ENCODE measurements around the gene KRT86.
"Not testable (repeated sequence)": the region's sequence is repeated elsewhere in the genome, so short reads cannot be mapped to it uniquely, and the experiment has no call there.

DNA sequence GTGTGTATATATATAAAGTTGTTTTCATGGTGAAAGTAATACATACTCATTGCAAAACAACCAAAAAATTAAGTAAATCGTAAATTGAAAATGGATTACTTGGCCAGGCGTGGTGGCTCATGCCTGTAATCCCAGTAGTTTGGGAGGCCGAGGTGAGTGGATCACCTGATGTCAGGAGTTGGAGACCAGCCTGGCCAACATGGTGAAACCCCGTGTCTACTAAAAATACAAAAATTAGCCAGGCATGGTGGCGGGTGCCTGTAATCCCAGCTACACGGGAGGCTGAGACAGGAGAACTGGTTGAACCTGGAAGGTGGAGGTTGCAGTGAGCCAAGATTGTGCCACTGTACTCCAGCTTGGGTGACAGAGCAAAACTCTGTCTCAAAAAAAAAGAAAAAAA lies 34.2 kb upstream of the KRT86 start:
- not testable (repeated sequence) for TF ChIP-seq POLR2A (IDR thresholded peaks at IDR 0.05; ENCODE audit: low read length); CEBPB (IDR thresholded peaks at IDR 0.05)
